B cell (primary cell): ENCODE measurements around the gene PDCD5. TPM values are rescaled to one million over a fixed set of nuclear protein-coding genes. Genes with fewer than 3 reads are reported as not detected.

Experiments
- ATAC-seq: fragments of 200-7000 bp; cut with Tn5 transposase; one replicate; pipeline ENCODE4 v1.10.0; 2021; ENCODE audit warnings: low read depth, mild to moderate bottlenecking, moderate number of reproducible peaks, moderate library complexity
- CTCF ChIA-PET: fragments of 350-600 bp; sonication (Branson Sonifier 250); formaldehyde crosslinking; loops from one replicate; lab custom pipeline; 2021; ENCODE audit warnings: antibody characterized with exemption, inconsistent platforms; lab: Charles Lee
- POLR2A ChIA-PET: fragments of 350-600 bp; sonication (Branson Sonifier 250); formaldehyde crosslinking; loops from one replicate; lab custom pipeline; 2021; ENCODE audit warnings: antibody characterized with exemption; lab: Charles Lee
- DNase-seq: peaks from one replicate; pipeline ENCODE4 v3.0.0; 2013
- H2AFZ ChIP-seq: 2 replicates; pipeline ENCODE4 v1.6.1; 2012; ENCODE audit warnings: mild to moderate bottlenecking, low read depth, low read length; ENCODE audit not compliant: insufficient read depth, poor library complexity, severe bottlenecking
- H3K27ac ChIP-seq, 2 donors: 1 replicate in 1 of 2; 2 replicates in 1 of 2; pipeline ENCODE4 v1.5.1; 2012 to 2013; ENCODE audit warnings: low read length in 2 of 2, mild to moderate bottlenecking in 2 of 2, moderate library complexity in 1 of 2
- H3K27me3 ChIP-seq, 4 experiments: fragments of 200-600 bp in 1 of 4; sonication (generic) in 1 of 4; replicated peaks in 1 of 4; 1 replicate in 2 of 4; 2 replicates in 2 of 4; pipeline versions ENCODE4 v1.6.1 to v1.7.0; 2013 to 2016; ENCODE audit warnings: low read length in 3 of 4, mild to moderate bottlenecking in 2 of 4, mixed read lengths in 1 of 4, moderate library complexity in 1 of 4; ENCODE audit not compliant: insufficient read depth in 4 of 4, control insufficient read depth in 3 of 4; ENCODE audit errors: control extremely low read depth in 1 of 4
- H3K36me3 ChIP-seq, 2 experiments: replicated peaks in 1 of 2; 1 replicate in 1 of 2; 2 replicates in 1 of 2; pipeline versions ENCODE4 v1.6.1 to v1.7.1; 2013; ENCODE audit warnings: low read length in 1 of 2; ENCODE audit not compliant: insufficient read depth in 2 of 2, control insufficient read depth in 1 of 2; ENCODE audit errors: control extremely low read depth in 1 of 2, extremely low read depth in 1 of 2
- H3K4me1 ChIP-seq, 2 donors: fragments of 200-600 bp in 1 of 2; sonication (generic) in 1 of 2; 1 replicate in 1 of 2; 2 replicates in 1 of 2; pipeline versions ENCODE4 v1.5.1 to v1.6.1; 2013 to 2017; ENCODE audit warnings: low read length in 2 of 2; ENCODE audit not compliant: control insufficient read depth in 2 of 2, insufficient read depth in 2 of 2
- H3K4me2 ChIP-seq: replicated peaks from 2 replicates; pipeline ENCODE3; 2012; ENCODE audit warnings: mild to moderate bottlenecking, low read depth, low read length; ENCODE audit not compliant: poor library complexity, severe bottlenecking
- H3K4me3 ChIP-seq, 5 experiments: fragments of 200-600 bp in 1 of 5; sonication (generic) in 1 of 5; 1 replicate in 3 of 5; 2 replicates in 2 of 5; pipeline versions ENCODE4 v1.5.1 to v1.7.0; 2011 to 2016; ENCODE audit warnings: low read length in 4 of 5, mild to moderate bottlenecking in 4 of 5, low read depth in 2 of 5, control low read depth in 1 of 5, moderate library complexity in 1 of 5; ENCODE audit not compliant: insufficient read depth in 1 of 5; ENCODE audit errors: control extremely low read depth in 1 of 5, extremely low read depth in 1 of 5
- H3K79me2 ChIP-seq: fragments of 200-600 bp; sonication (generic); one replicate; pipeline ENCODE4 v1.6.0; 2016; ENCODE audit warnings: low read length; ENCODE audit not compliant: control insufficient read depth, insufficient read depth
- H3K9ac ChIP-seq: fragments of 200-600 bp; sonication (generic); 2 replicates; pipeline ENCODE4 v1.6.1; 2017; ENCODE audit warnings: mild to moderate bottlenecking, low read length, moderate library complexity
- H3K9me3 ChIP-seq, 3 donors: one replicate each; pipeline versions ENCODE4 v1.6.1 to v1.7.1; 2013; ENCODE audit warnings: low read length in 2 of 3; ENCODE audit not compliant: control insufficient read depth in 2 of 3, insufficient read depth in 1 of 3; ENCODE audit errors: control extremely low read depth in 1 of 3
- H4K20me1 ChIP-seq: 2 replicates; pipeline ENCODE4 v1.6.0; 2012; ENCODE audit warnings: mild to moderate bottlenecking, low read length; ENCODE audit not compliant: insufficient read depth, control insufficient read depth, poor library complexity, severe bottlenecking
- H3K27ac Mint-ChIP-seq: one replicate; pipeline ENCODE4 v1.8.0; 2021; ENCODE audit warnings: mixed read lengths
- H3K27me3 Mint-ChIP-seq: one replicate; pipeline ENCODE4 v1.8.0; 2021; ENCODE audit warnings: mixed read lengths
- H3K4me1 Mint-ChIP-seq: one replicate; pipeline ENCODE4 v1.8.0; 2021; ENCODE audit warnings: mixed read lengths
- H3K4me3 Mint-ChIP-seq: one replicate; pipeline ENCODE4 v1.8.0; 2021; ENCODE audit warnings: mixed read lengths
- H3K9me3 Mint-ChIP-seq: one replicate; pipeline ENCODE4 v1.8.0; 2022; ENCODE audit warnings: mixed read lengths; ENCODE audit not compliant: insufficient read depth
- EZH2 ChIP-seq: IDR thresholded peaks from 2 replicates; pipeline ENCODE4 v1.6.1; 2012; ENCODE audit warnings: borderline replicate concordance, low read depth, mild to moderate bottlenecking, moderate library complexity, low read length; ENCODE audit not compliant: insufficient read depth, poor library complexity, severe bottlenecking
- WGBS: methylation state at CpG from one replicate; pipeline ENCODE4 v1.1.5; 2013; ENCODE audit warnings: missing lambda C conversion rate; ENCODE audit not compliant: insufficient coverage; 5-methylcytosine and 5-hydroxymethylcytosine counted together
- intact Hi-C: fragments of 100-400 bp; cut with micrococcal nuclease; formaldehyde crosslinking; loops from one replicate; pipeline ENCODE4 v1.10.0; 2022
- polyA plus RNA-seq: library from polyadenylated mRNA; depleted of rRNA; stranded (reverse); fragments of >200 nt; gene quantifications from 2 replicates; pipeline ENCODE4 v1.2.3, GENCODE V29; 2012
- total RNA-seq, 2 donors: library from RNA; stranded (reverse); fragments of 120-200 nt in 1 of 2; gene quantifications; 1 replicate in 1 of 2; 2 replicates in 1 of 2; pipeline versions ENCODE4 v1.2.3 to v1.2.4, GENCODE V29; 2013 to 2022
- TF ChIP-seq, protein P1 (sequence below): fragments of 200-600 bp; IDR thresholded peaks from one replicate; pipeline ENCODE4 v1.8.0; 2022; ENCODE audit warnings: antibody characterized with exemption, mild to moderate bottlenecking

Gene PDCD5
- total and polyA plus RNA-seq, 2 donors (not counting 1 experiment from before 2014, with no cell fraction given): 34.8 to 39.5 TPM

DNA sequence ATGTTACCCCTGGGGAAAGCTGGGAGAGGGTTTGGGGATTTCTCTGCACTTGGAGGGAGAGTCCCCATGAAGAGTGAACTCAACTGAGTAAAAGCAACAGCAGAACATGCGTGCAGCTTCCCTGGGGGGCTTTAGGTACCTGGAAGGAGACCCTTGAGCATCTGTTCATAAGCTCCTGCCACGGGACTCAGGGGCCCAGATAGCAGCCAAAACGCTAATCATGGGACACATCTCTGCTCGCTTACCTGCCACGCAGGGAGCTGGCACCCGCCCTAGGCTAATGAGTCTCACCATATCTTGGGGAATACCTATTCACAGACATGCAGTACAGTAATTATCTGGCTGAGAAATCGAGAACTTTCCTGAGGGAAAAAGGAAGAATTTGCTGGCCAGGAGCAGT, 33.9 kb downstream of the PDCD5 start:
- intact Hi-C loops: no loop called here
- H3K4me3 Mint-ChIP-seq: no peak overlapping the region
- POLR2A ChIA-PET: no interaction called here
- ATAC-seq: no peak
- DNase-seq: no peak
- Histone ChIP-seq H3K4me2 (no peak overlapping the region), H3K9ac (no peak overlapping the region), H3K27ac (no peak overlapping the region), H3K36me3 (peaks cover 5 to 53% of the 10 kb centered on the region in 2 experiments), H3K79me2 (no peaks in the 10 kb centered on the region), H3K4me3 (no peak overlapping the region), H2AFZ (no peak overlapping the region), H4K20me1 (no peaks in the 10 kb centered on the region), H3K9me3 (no peaks in the 10 kb centered on the region), H3K4me1 (no peaks in the 10 kb centered on the region), H3K27me3 (no peaks in the 10 kb centered on the region)
- CTCF ChIA-PET: interaction anchor here (1.6 kb wide), 1 partner anchor 15 kb away, joined by 3 read pairs; no protein-coding TSS in a partner anchor
- no peaks in the 10 kb centered on the region for H3K27me3 Mint-ChIP-seq
- H3K9me3 Mint-ChIP-seq: no peaks in the 10 kb centered on the region
- TF ChIP-seq, protein P1, sequence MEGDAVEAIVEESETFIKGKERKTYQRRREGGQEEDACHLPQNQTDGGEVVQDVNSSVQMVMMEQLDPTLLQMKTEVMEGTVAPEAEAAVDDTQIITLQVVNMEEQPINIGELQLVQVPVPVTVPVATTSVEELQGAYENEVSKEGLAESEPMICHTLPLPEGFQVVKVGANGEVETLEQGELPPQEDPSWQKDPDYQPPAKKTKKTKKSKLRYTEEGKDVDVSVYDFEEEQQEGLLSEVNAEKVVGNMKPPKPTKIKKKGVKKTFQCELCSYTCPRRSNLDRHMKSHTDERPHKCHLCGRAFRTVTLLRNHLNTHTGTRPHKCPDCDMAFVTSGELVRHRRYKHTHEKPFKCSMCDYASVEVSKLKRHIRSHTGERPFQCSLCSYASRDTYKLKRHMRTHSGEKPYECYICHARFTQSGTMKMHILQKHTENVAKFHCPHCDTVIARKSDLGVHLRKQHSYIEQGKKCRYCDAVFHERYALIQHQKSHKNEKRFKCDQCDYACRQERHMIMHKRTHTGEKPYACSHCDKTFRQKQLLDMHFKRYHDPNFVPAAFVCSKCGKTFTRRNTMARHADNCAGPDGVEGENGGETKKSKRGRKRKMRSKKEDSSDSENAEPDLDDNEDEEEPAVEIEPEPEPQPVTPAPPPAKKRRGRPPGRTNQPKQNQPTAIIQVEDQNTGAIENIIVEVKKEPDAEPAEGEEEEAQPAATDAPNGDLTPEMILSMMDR: no peak
- no peak for TF ChIP-seq EZH2
- 97% methylated on average over 4 of the region's 7 CpGs for WGBS
- H3K27ac Mint-ChIP-seq: no peak overlapping the region
- H3K4me1 Mint-ChIP-seq: no peaks in the 10 kb centered on the region

DNA sequence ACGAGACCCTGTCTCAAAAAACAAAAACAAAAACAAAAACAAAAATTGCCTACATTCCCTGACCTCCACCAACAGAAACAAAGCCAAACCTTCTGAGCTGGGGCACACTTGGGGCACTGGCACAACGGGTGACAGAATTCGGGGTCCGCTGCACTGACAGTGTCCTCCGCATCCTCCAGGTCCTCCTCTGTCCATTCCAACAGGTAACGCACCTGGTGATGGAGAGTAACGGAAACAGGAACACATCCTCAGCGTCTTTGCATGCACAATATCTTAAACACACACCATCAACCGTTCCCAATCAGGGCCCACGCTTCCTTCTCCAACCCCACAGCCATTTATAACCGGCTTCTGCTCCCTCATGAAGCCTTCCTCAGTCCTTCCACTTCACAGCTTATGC, 34.6 kb downstream of the PDCD5 start:
- Mint-ChIP-seq H3K9me3 (no peaks in the 10 kb centered on the region), H3K27me3 (no peaks in the 10 kb centered on the region), H3K27ac (no peak overlapping the region), H3K4me3 (no peak overlapping the region), H3K4me1 (no peaks in the 10 kb centered on the region)
- ChIA-PET CTCF (interaction anchor here (1.6 kb wide), 1 partner anchor 16 kb away, joined by 3 read pairs; no protein-coding TSS in a partner anchor), POLR2A (no interaction called here)
- intact Hi-C loops: no loop called here
- ATAC-seq (no peak), DNase-seq (no peak)
- Histone ChIP-seq H3K79me2 (no peaks in the 10 kb centered on the region), H2AFZ (no peak overlapping the region), H3K36me3 (peaks cover 5 to 54% of the 10 kb centered on the region in 2 experiments), H3K27me3 (no peaks in the 10 kb centered on the region), H4K20me1 (no peaks in the 10 kb centered on the region), H3K4me3 (no peak overlapping the region), H3K4me2 (no peak overlapping the region), H3K4me1 (no peaks in the 10 kb centered on the region), H3K27ac (no peak overlapping the region), H3K9ac (no peak overlapping the region), H3K9me3 (no peaks in the 10 kb centered on the region)
- 88% methylated on average over 11 of the region's 11 CpGs for WGBS
- TF ChIP-seq, protein P1: no peak
- no peak for TF ChIP-seq EZH2
